Kidney epithelial cell (primary cell): ENCODE measurements around the gene ZMYND10. TPM values are rescaled to one million over a fixed set of nuclear protein-coding genes. Genes with fewer than 3 reads are reported as not detected.

Experiments
- DNase-seq: peaks from one replicate; pipeline ENCODE4 v3.0.0-alpha.2; 2010; ENCODE audit warnings: low read depth
- H3K27me3 ChIP-seq: 2 replicates; pipeline ENCODE4 v1.6.0; 2011; ENCODE audit warnings: low read length; ENCODE audit not compliant: control insufficient read depth, insufficient read depth
- H3K36me3 ChIP-seq: 2 replicates; pipeline ENCODE4 v1.5.1; 2011; ENCODE audit warnings: low read length; ENCODE audit not compliant: control insufficient read depth, insufficient read depth
- H3K4me3 ChIP-seq: 2 replicates; pipeline ENCODE4 v1.5.1; 2011; ENCODE audit warnings: low read depth, mild to moderate bottlenecking, control low read depth, low read length
- total RNA-seq: library from RNA; depleted of rRNA; stranded (reverse); fragments of >200 nt; gene quantifications from 2 replicates; pipeline ENCODE4 v1.2.3, GENCODE V29; 2015
- TF ChIP-seq, protein P1 (sequence below): IDR thresholded peaks from 2 replicates; pipeline ENCODE4 v1.5.1; 2011; ENCODE audit warnings: mild to moderate bottlenecking, moderate library complexity, low read length, control low read depth, inconsistent platforms; ENCODE audit not compliant: insufficient read depth, poor library complexity, severe bottlenecking

Gene ZMYND10
- total RNA-seq, 1 donor from 2014 or later: 1.7 TPM

DNA sequence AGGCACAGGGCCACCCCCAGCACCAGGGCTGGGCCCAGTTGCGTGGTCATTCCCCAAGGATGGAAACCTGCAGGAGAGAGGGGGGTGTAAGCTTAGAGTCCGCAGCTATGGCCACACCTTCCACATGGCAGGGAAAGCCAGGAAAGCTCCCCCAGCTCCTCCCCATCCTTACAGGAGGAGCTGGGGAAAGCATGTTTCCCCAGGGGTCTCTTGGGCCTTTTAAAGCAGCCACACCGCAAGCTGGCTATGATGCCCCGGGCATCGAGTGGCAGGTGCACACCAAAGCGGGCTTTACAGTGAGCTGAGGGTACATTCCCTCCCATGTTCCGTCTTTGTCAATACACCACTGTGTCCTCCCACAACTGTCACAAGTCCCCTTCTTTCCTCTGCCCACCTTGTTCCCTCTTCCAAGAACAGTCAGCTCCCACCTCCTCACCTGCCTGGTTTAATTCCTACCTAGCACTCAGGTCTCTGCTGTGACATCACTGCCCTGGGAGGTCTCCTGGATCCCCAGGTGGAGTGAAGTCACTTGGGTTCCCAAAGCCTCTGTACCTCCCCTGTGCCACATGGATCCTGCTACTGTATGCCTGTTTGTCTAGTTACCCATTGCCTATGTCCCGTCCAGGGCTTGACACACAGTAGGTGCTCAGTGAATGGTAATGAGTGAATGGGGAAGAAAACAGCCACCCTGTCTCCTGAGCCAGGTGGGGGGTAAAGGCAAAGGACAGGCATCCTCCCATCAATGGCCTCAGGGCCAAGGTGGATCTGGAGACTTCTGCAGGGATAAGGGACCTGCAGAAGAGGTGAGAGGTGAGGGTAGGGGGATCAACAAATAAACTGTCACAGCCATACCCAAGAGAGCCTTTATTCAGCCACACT is 49.7 kb downstream of the ZMYND10 start:
- DNase-seq: no peak
- TF ChIP-seq, protein P1, sequence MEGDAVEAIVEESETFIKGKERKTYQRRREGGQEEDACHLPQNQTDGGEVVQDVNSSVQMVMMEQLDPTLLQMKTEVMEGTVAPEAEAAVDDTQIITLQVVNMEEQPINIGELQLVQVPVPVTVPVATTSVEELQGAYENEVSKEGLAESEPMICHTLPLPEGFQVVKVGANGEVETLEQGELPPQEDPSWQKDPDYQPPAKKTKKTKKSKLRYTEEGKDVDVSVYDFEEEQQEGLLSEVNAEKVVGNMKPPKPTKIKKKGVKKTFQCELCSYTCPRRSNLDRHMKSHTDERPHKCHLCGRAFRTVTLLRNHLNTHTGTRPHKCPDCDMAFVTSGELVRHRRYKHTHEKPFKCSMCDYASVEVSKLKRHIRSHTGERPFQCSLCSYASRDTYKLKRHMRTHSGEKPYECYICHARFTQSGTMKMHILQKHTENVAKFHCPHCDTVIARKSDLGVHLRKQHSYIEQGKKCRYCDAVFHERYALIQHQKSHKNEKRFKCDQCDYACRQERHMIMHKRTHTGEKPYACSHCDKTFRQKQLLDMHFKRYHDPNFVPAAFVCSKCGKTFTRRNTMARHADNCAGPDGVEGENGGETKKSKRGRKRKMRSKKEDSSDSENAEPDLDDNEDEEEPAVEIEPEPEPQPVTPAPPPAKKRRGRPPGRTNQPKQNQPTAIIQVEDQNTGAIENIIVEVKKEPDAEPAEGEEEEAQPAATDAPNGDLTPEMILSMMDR: no peak
- no peak overlapping the region for H3K4me3 ChIP-seq
- no peaks in the 10 kb centered on the region for H3K36me3 ChIP-seq
- H3K27me3 ChIP-seq: no peaks in the 10 kb centered on the region

DNA sequence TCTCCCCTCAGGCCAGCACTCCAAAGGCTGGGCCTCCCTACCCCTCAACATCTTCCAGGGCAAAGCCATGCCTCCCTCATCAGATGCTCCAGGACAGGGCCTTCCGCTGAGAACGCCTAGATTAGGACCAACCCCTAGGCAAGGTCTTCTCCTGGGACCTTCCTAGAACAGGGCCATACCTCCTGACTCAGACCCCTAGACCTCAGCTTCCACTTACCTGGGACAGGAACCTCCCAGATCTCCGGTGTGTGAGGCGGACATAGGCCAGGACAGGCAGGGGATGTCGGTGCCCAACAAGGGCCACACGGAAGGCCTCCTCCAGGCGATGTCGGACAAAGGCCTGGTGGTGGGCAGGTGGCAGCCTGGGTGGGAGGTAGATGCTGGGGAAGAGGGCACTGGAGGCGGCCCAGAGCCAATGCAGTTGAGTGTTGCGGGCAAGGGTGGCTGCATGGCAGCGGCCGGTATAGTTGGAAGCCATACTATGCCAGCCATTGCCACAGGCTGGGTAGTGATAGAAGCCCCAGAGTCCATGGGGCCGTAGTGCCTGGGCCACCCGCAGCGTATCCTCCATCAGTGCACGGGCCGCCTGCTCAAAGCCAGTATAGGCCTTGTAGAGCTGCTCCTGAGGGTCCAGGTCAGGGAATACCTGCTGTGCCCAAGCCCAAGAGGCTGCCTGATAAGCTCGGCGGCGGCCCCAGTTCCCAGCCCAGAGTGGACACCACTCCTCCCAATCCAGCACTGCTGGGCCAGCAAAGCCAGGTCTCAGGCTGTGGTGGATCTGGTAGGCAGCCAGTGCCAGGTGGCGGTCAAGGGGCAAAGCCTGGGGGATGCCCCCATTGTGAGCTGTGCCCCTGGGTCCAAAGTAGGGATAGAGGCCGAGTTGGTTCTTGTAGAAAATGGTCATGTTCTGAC is 50.8 kb downstream of the ZMYND10 start:
- H3K4me3 ChIP-seq: no peak overlapping the region
- TF ChIP-seq, protein P1: no peak
- no peaks in the 10 kb centered on the region for H3K36me3 ChIP-seq
- no peak for DNase-seq
- H3K27me3 ChIP-seq: no peaks in the 10 kb centered on the region

DNA sequence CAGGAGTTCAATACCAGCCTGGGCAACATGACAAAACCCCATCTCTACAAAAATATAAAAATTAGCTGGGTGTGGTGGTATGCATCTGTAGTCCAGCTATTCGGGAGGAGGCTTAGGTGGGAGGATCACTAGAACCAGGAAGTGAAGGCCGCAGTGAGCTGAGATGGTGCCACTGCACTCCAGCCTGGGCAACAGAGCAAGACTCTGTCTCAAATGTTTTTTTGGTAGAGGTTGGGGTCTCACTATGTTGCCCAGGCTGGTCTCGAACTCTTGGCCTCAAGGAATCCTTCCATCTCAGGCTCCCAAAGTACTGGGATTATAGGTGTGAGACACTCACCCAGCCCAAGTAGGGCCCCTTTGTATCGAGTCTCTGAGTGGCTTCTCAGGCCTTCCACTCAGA is 51.4 kb downstream of the ZMYND10 start:
- H3K27me3 ChIP-seq: no peaks in the 10 kb centered on the region
- no peak for DNase-seq
- H3K4me3 ChIP-seq: no peak overlapping the region
- TF ChIP-seq, protein P1: no peak
- H3K36me3 ChIP-seq: no peaks in the 10 kb centered on the region

DNA sequence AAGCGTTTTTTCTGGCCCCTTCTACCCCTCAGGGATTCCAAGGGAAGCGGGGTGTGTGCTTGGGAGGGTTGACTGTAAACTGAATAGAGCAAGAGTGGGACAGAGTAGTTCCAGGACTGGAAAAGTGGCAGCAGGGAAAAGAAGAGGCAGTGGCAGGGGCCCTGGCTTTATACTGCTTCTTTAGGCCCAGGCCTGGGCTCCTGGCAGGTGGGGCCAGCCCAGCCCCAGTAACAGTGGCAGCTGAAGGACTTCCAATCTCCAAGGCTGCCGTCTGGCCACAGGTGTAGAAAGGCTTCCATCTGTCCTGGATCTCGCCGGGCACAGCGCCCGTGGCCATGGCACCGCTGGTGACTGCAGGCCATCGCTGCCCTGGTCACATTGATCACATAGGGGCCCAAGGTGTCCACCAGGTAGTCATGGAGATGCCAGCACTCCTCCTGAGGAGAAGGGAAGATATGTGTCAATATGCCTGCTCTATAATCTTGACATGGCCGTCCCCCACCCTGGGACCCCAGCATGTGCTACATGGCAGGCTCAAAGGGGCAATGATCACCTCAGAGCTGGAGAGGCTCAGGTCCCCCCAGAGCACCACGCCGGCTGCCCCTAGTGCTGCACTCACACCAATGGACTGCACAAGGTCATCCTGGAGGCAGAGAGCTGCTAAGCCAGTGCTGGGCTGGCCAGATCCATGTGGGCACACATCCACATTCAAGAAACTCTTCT is 52.3 kb downstream of the ZMYND10 start:
- Histone ChIP-seq H3K4me3 (no peak overlapping the region), H3K27me3 (no peaks in the 10 kb centered on the region), H3K36me3 (peaks cover 3% of the 10 kb centered on the region)
- DNase-seq: no peak
- TF ChIP-seq, protein P1: no peak

DNA sequence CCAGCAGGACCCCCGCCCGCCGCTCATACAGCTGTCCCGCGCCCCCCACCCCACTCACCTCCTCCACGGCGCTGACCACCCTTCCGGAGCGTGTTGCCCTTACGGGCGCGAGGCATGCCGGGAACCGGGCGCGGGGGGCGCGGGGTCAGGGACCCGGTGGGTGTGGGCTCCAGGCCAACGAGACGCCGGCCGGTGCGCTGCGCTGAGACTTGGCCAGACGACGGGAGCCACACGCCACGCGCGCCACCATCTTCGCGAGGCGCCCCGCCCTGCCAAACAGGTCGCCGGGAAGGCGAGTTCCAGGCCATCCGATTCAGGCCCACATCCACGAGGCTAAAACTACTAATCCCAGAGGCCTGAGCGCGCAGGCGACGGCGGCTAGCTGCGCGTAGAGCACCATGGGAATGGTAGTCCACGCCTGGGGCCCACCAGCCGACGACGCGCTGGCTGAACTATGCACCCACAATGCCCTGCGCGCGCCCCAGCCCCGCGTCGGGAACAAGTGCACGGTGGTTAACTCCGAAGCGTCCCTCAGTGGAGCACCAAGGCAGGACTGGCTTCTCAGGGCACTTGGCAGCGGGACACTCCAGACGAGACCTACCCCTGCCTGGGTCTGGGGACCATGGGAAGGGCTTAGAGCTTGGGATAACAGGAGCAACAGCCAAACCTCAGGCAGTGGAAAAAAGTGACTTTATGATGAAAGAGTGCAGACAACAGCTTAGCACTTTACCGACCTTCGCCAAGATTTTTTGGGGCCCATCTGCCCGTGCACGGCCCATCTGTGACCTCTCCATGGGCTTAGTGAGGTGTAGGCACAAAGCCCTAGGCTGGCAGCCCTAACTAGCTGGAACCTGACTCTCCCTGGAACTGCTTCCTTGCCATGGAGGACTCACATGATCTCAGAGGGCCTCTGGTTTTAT is 53.1 kb downstream of the ZMYND10 start, which contains the start of gene IFRD2:
TSS of gene IFRD2 (minus strand) at position 271 of the 920 bp plus-strand sequence. CDS start at position 116, 155 bp downstream.
- Histone ChIP-seq H3K4me3 (peak within 1 kb of the TSS; percentile 89), H3K36me3 (peaks cover 3% of the 10 kb centered on the region), H3K27me3 (no peaks in the 10 kb centered on the region)
- peak; percentile 90 for DNase-seq
- TF ChIP-seq, protein P1: no peak
